GM21423 (cell line): ENCODE results near the gene CCR5.

Source experiments
- ATAC-seq: cut with Tn5 transposase; IDR thresholded peaks from one replicate; pipeline ENCODE4 v1.9.1; 2021; ENCODE audit warnings: mild to moderate bottlenecking, moderate library complexity; ENCODE audit not compliant: unreplicated experiment

Gene CCR5

GRCh38 chr3:46406443-46406787 is 35.7 kb downstream of the CCR5 start:
- ATAC-seq: no peak

- ATAC-seq: no peak
Measured at GRCh38 chr3:46406788-46407611, 36.3 kb downstream of the CCR5 start, which contains the start of the genes CCR5AS and CCRL2. Gene CCR5AS, minus strand, starts transcription at chr3:46407066. Gene CCRL2, plus strand, starts transcription at chr3:46407259. Its CDS starts 821 bp downstream, at chr3:46408080.

GRCh38 chr3:46407970-46408369 is 37.2 kb downstream of the CCR5 start:
- no peak for ATAC-seq

- no peak for ATAC-seq
Measured at GRCh38 chr3:46408853-46409252, 38.1 kb downstream of the CCR5 start.

GRCh38 chr3:46409739-46410489 is 39.2 kb downstream of the CCR5 start:
- ATAC-seq: no peak

- ATAC-seq: no peak
Measured at GRCh38 chr3:46410669-46411068, 39.9 kb downstream of the CCR5 start.

GRCh38 chr3:46411271-46411670 is 40.5 kb downstream of the CCR5 start:
- ATAC-seq: no peak

GRCh38 chr3:46412786-46413298 is 42.1 kb downstream of the CCR5 start:
- ATAC-seq: no peak

- no peak for ATAC-seq
Measured at GRCh38 chr3:46413951-46414350, 43.2 kb downstream of the CCR5 start.

GRCh38 chr3:46414739-46415138 is 44.0 kb downstream of the CCR5 start:
- no peak for ATAC-seq

GRCh38 chr3:46416125-46416810 is 45.5 kb downstream of the CCR5 start:
- ATAC-seq: no peak

- no peak for ATAC-seq
Measured at GRCh38 chr3:46416811-46417510, 46.2 kb downstream of the CCR5 start.

- ATAC-seq: no peak
Measured at GRCh38 chr3:46417841-46418611, 47.3 kb downstream of the CCR5 start.

- ATAC-seq: no peak
Measured at GRCh38 chr3:46419816-46420215, 49.1 kb downstream of the CCR5 start.

GRCh38 chr3:46420931-46421330 is 50.2 kb downstream of the CCR5 start:
- no peak for ATAC-seq

GRCh38 chr3:46422617-46423016 is 51.9 kb downstream of the CCR5 start:
- ATAC-seq: no peak

- no peak for ATAC-seq
Measured at GRCh38 chr3:46423588-46423987, 52.8 kb downstream of the CCR5 start.
